Measurements from ENCODE around the gene FBXW11.
"Not testable (repeated sequence)": the region's sequence is repeated elsewhere in the genome, so short reads cannot be mapped to it uniquely, and the experiment has no call there.

The FBXW11 gene

DNA sequence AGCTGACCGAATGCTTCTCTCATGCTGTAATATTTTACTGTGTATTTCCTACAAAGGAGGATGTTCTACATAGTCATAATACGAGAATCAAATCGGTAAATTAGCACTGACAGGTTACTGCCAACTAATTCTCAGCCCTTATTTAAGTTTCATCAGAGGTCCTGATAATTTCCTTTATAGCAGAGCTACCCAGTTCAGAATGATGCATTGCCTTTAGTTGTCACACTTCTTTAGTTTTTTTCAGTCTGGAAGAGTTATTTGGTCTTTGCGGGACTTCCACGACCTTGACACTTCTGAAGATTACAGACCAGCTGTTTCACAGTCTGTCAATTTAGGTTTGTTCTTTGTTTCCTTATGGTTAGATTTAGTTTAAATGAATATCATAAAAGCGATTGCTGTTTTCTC is 64.3 kb downstream of the FBXW11 start:
- not testable (repeated sequence) for DNase-seq; H3K4me3 Mint-ChIP-seq; H3K36me3 Mint-ChIP-seq (ENCODE audit: low read depth); H3K27me3 Mint-ChIP-seq; H3K9me3 Mint-ChIP-seq
- Mint-ChIP-seq H3K27ac (peak overlapping the region; percentile 19), H3K4me1 (peaks cover 42% of the 10 kb centered on the region)
- peak; percentile 49 for ATAC-seq

DNA sequence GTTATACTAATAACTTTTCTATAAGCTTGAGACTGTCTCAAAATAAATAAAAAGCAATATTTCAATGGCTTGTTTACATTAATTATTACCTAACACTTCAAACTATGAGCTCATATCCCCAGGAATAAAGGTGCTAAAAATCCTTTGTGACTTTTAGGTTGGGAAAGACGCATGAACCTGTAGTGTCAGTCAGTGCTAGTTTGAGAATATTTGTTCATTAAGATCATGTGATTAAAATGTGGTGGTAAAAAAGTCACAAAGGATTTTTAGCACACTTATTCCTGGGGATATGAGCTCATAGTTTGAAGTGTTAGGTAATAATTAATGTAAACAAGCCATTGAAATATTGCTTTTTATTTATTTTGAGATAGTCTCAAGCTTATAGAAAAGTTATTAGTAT is 64.8 kb downstream of the FBXW11 start:
- Mint-ChIP-seq H3K4me1 (peaks cover 44% of the 10 kb centered on the region), H3K36me3 (ENCODE audit: low read depth) (peaks cover 13% of the 10 kb centered on the region)
- not testable (repeated sequence) for H3K4me3 Mint-ChIP-seq, H3K27me3 Mint-ChIP-seq, H3K9me3 Mint-ChIP-seq, H3K27ac Mint-ChIP-seq, ATAC-seq, DNase-seq

DNA sequence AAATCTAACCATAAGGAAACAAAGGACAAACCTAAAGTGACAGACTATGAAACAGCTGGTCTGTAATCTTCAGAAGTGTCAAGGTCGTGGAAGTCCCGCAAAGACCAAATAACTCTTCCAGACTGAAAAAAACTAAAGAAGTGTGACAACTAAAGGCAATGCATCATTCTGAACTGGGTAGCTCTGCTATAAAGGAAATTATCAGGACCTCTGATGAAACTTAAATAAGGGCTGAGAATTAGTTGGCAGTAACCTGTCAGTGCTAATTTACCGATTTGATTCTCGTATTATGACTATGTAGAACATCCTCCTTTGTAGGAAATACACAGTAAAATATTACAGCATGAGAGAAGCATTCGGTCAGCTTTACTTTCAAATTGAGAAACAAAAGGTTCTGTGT is 65.2 kb downstream of the FBXW11 start:
- not testable (repeated sequence) for H3K27me3 Mint-ChIP-seq, H3K9me3 Mint-ChIP-seq, H3K27ac Mint-ChIP-seq

DNA sequence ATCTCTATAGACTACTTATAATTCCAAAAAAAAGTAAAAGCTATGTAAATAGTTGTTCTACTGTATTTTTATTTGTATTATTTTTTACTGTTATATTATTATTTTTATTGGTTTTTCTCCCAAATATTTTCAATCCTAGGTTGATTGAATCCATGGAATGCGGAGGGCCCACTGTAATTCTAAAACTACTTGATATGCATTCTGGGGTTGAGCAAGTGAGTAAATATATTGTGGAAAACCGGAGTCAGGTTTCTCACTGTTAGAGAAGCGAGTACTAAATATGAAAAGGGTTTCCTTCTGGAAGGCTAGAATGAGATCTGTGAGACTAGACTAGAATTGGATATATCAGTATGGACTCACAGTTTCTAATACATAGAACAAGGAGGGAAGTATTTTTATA is 66.5 kb downstream of the FBXW11 start:
- peaks cover 43% of the 10 kb centered on the region for H3K4me1 Mint-ChIP-seq
- ATAC-seq (no peak), DNase-seq (no peak)
- H3K4me3 Mint-ChIP-seq: no peak overlapping the region
- H3K27ac Mint-ChIP-seq: no peak overlapping the region
- no peaks in the 10 kb centered on the region for H3K27me3 Mint-ChIP-seq
- no peaks in the 10 kb centered on the region for H3K9me3 Mint-ChIP-seq
- peaks cover 13% of the 10 kb centered on the region for H3K36me3 Mint-ChIP-seq (ENCODE audit: low read depth)

More for the DNA sequence above, 65.2 kb downstream of the FBXW11 start:
- not testable (repeated sequence) for DNase-seq, H3K4me3 Mint-ChIP-seq
- H3K4me1 Mint-ChIP-seq: peaks cover 44% of the 10 kb centered on the region
- peak; percentile 57 for ATAC-seq
- peaks cover 13% of the 10 kb centered on the region for H3K36me3 Mint-ChIP-seq (ENCODE audit: low read depth)

DNA sequence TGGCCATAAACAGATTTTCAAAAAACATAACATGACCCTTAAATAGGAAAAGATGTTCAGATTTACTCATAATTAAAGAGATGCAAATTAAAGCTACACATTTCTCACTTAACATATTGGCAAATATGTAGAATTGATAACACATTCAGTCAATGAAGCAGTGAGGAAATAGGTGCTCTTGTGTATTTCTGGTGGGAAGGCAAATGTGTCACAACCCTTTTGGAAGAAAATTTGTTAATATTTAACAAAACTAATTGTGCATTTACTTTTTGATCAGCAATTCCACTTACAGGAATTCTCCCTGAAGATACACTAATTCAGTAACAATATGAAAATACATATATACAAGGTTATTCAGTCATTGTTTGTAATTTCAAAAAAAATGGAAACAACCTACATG is 68.1 kb downstream of the FBXW11 start:
- no peak for ATAC-seq
- H3K36me3 Mint-ChIP-seq (ENCODE audit: low read depth): peaks cover 19% of the 10 kb centered on the region
- no peak overlapping the region for H3K27ac Mint-ChIP-seq
- no peak for DNase-seq
- H3K4me1 Mint-ChIP-seq: peaks cover 36% of the 10 kb centered on the region
- no peaks in the 10 kb centered on the region for H3K9me3 Mint-ChIP-seq
- no peak overlapping the region for H3K4me3 Mint-ChIP-seq
- H3K27me3 Mint-ChIP-seq: no peaks in the 10 kb centered on the region

DNA sequence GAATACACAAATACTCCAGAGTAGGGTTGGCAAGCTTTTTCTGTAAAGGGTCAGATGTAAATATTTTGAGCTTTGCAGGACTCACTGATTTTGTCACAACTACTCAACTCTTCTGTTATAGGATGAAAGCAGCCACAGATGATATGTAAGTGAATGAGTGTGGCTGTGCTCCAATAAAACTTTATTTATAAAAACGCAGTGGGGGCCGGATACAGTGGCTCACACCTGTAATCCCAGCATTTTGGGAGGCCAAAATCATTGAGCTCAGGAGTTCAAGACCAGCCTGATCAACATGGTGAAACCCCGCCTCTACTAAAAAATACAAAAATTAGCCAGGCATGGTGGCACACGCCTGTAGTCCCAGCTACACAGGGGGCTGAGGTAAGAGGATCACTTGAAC is 69.1 kb downstream of the FBXW11 start:
- Mint-ChIP-seq H3K27ac (no peak overlapping the region), H3K4me1 (peaks cover 34% of the 10 kb centered on the region), H3K36me3 (ENCODE audit: low read depth) (peaks cover 23% of the 10 kb centered on the region)

DNA sequence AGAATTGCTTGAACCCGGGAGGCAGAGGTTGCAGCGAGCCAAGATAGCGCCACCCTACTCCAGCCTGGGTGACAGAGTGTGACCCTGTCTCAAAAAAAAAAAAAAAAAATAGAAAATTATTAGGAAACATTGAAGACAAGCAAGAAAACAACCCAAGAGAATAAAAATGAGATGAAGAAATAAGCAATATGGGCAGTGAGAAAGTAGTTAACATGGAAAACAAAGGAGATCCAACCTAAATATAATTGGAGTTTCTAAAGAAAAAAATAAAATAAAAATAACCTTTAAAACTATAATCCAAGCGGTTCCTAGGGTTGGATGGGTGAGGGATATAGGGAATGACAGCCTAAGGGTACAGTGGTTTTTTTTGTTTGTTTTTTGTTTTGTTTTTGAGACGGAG is 71.9 kb downstream of the FBXW11 start:
- Mint-ChIP-seq H3K9me3 (no peaks in the 10 kb centered on the region), H3K27ac (no peak overlapping the region), H3K4me3 (no peak overlapping the region), H3K4me1 (peaks cover 40% of the 10 kb centered on the region), H3K27me3 (no peaks in the 10 kb centered on the region), H3K36me3 (ENCODE audit: low read depth) (peaks cover 29% of the 10 kb centered on the region)
- ATAC-seq (no peak), DNase-seq (no peak)

More for the DNA sequence above, 69.1 kb downstream of the FBXW11 start:
- no peak overlapping the region for H3K4me3 Mint-ChIP-seq
- no peaks in the 10 kb centered on the region for H3K9me3 Mint-ChIP-seq
- no peak for ATAC-seq
- no peak for DNase-seq
- H3K27me3 Mint-ChIP-seq: no peaks in the 10 kb centered on the region

DNA sequence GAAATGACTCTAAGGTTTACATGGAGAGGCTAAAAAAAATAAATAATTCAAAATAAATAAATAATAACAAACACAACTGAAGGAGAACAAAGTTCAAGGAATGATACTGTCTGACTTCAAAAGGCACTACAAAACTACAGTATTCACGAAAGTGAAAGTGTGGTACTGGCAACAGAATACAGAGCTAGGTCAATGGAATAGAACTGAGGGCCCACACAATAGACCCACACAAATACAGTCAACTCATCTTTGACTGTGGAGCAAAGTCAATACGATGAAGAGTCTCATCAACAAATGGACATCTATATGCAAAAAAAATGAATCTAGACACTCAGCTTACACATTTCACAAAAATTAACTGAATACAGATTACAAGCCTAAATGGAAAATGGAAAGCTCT is 75.3 kb downstream of the FBXW11 start:
- no peak for DNase-seq
- H3K4me1 Mint-ChIP-seq: peaks cover 50% of the 10 kb centered on the region
- H3K36me3 Mint-ChIP-seq (ENCODE audit: low read depth): peaks cover 30% of the 10 kb centered on the region
- H3K27ac Mint-ChIP-seq: peak overlapping the region; percentile 15
- H3K9me3 Mint-ChIP-seq: no peaks in the 10 kb centered on the region
- no peaks in the 10 kb centered on the region for H3K27me3 Mint-ChIP-seq
- H3K4me3 Mint-ChIP-seq: no peak overlapping the region
- peak; percentile 84 for ATAC-seq

DNA sequence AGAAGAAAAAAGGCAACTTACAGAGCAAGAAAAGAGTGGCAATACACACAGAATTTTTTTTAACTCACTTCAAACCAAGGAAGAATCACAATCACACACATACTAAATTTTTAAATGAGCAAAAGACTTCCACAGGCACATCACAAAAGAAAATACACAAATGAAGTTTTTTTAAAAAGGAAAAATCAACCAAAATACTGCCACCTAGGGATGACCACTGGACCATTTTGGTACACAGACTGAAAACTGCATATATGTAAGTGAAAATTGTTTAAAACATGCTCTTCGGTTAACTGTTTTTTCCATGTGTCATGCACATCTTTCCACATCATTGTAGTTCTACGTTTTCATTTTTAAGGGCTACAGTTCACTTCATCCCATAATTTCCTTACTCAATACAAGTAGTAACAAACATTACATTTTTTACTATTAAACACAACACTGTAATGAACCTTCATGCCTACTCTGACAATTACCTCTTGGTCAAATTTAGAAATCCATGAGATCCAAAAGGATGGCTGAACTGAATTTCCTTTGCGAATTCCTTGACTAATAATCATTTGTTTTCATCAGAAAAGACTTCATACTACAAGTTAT is 79.0 kb downstream of the FBXW11 start:
- Mint-ChIP-seq H3K4me3 (no peak overlapping the region), H3K9me3 (no peaks in the 10 kb centered on the region), H3K27me3 (no peaks in the 10 kb centered on the region), H3K4me1 (peaks cover 64% of the 10 kb centered on the region), H3K27ac (no peak overlapping the region), H3K36me3 (ENCODE audit: low read depth) (peaks cover 19% of the 10 kb centered on the region)
- no peak for DNase-seq
- no peak for ATAC-seq

DNA sequence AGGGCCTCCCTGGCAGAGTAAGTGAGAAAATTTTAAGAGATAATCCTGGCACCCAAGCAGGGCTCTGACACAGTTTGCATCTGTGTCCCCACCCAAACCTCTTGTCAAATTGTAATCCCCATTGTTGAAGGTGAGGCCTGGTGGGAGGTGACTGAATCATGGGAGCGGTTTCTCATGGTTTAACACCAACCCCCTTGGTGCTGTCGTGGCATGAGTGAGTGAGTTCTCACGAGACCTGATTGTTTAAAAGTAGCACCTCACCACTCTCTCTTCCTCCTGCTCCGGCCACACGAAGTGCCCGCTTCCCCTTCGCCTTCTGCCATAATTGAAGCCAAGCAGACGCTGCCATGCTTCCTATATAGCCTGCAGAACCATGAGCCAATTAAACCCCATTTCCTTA is 80.1 kb downstream of the FBXW11 start:
- H3K27me3 Mint-ChIP-seq: no peaks in the 10 kb centered on the region
- peaks cover 10% of the 10 kb centered on the region for H3K36me3 Mint-ChIP-seq (ENCODE audit: low read depth)
- peaks cover 63% of the 10 kb centered on the region for H3K4me1 Mint-ChIP-seq
- no peak overlapping the region for H3K27ac Mint-ChIP-seq
- peak; percentile 63 for ATAC-seq
- DNase-seq: peak; percentile 12
- no peak overlapping the region for H3K4me3 Mint-ChIP-seq
- no peaks in the 10 kb centered on the region for H3K9me3 Mint-ChIP-seq

DNA sequence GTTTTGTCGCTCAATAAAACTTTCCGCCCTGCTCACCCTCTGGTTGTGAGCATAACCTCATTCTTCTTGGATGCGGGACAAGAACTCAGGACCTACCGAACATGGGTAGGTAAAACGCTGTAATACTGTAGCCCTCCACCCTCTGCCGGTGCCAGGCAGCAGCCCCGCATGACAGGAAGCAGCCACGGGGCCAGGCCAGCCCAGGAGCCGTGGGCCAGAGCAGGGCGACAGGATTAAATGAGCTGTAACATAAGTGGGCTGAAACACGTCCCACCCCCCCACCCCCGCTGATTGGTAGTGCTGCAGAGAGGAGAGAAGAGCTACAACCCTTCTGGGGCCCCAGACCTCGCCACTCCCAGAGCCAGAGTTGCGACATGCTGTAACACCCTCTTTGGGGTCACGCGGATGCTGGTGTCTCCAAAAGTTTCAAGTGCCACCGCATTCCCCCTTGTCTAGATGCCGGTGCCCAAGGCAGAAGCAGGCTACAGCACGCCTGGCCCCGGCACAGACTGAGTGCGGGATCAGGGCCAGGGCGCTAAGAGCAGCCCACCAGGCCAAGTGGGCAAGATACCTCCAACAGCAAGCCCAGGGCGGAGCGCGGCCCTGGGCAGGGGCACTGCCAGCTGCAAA is 81.8 kb downstream of the FBXW11 start:
- Mint-ChIP-seq H3K4me1 (peaks cover 62% of the 10 kb centered on the region), H3K4me3 (no peak overlapping the region), H3K27ac (no peak overlapping the region)

DNA sequence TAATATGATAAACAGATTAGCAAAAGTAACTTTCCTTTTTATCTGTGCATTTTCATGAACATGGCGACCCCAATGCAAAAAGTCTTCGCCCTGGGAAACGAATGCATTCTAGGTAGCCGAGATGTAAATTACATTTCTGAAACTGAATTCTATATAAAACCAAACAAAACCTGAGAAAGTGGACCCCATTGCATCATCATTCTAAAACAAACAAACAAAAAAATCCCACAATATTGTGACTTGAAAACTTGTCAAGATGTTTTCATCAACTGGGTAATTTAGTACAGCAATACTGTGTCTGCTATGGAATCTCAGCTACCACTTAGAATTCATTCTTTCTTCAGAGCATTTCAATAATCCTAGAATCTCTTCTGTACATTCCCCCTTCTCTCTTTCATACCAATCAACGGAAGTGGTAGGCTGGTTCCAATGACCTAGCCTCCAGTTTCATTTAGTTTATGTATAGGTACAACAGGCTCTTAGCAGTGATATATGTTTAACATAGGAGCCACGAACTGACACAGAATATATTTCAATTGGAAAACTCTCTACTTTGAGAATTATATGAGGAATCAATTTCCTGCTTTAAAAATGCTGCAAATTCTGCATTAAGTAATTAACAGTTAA is 85.6 kb downstream of the FBXW11 start:
- no peak overlapping the region for H3K4me3 Mint-ChIP-seq
- H3K36me3 Mint-ChIP-seq (ENCODE audit: low read depth): peaks cover 12% of the 10 kb centered on the region
- H3K27ac Mint-ChIP-seq: no peak overlapping the region
- no peaks in the 10 kb centered on the region for H3K9me3 Mint-ChIP-seq
- DNase-seq: no peak
- no peaks in the 10 kb centered on the region for H3K27me3 Mint-ChIP-seq
- no peak for ATAC-seq
- H3K4me1 Mint-ChIP-seq: peaks cover 53% of the 10 kb centered on the region

More for the DNA sequence above, 81.8 kb downstream of the FBXW11 start:
- Mint-ChIP-seq H3K27me3 (no peaks in the 10 kb centered on the region), H3K9me3 (no peaks in the 10 kb centered on the region), H3K36me3 (ENCODE audit: low read depth) (peaks cover 12% of the 10 kb centered on the region)
- ATAC-seq (no peak), DNase-seq (no peak)

DNA sequence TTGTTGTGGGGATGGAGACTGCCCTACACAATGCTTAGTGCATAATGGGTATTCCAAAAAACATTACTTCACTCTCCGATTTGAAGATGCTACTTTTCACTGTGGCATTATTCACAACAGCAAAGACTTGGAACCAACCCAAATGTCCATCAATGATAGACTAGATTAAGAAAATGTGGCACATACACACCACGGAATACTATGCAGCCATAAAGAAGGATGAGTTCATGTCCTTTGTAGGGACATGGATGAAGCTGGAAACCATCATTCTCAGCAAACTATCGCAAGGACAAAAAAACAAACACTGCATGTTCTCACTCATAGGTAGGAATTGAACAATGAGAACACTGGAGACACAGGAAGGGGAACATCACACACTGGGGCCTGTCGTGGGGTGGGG is 90.7 kb downstream of the FBXW11 start:
- H3K27ac Mint-ChIP-seq, H3K9me3 Mint-ChIP-seq, H3K4me3 Mint-ChIP-seq, ATAC-seq, H3K27me3 Mint-ChIP-seq, DNase-seq: not testable (repeated sequence)
- Mint-ChIP-seq H3K36me3 (ENCODE audit: low read depth) (peaks cover 19% of the 10 kb centered on the region), H3K4me1 (peaks cover 66% of the 10 kb centered on the region)

DNA sequence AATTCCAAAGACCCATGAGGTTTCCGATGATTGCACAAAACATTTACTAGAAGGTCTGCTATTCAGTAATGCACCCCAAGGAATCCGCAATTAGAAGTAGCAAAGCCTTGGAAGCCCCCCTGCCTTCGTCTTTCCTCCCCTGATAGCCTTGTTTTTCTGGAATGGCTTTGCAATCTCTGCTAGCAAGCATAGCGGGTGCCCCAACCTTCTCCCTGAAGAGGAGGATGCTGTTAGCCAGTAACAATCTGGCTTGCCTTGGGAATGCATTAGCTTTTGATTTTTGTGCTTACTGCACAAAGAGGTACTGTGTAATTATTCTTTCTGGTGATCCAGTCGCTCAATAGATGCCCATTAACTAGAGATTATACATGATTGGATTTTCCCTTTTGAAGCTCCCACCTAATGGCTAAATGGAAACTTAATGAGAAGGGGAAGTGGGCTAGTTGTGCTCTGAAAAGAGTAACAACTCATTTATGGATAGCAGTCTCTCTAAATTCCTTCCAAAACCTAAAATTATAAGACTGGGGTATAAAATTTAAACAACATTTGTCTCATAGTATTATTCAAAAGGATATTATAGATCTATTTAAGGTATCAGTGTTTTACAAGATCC is 91.6 kb downstream of the FBXW11 start:
- H3K36me3 Mint-ChIP-seq (ENCODE audit: low read depth): peaks cover 22% of the 10 kb centered on the region
- H3K4me3 Mint-ChIP-seq: no peak overlapping the region
- H3K4me1 Mint-ChIP-seq: peaks cover 61% of the 10 kb centered on the region
- ATAC-seq (no peak), DNase-seq (no peak)
- H3K27me3 Mint-ChIP-seq: no peaks in the 10 kb centered on the region
- H3K27ac Mint-ChIP-seq: no peak overlapping the region
- H3K9me3 Mint-ChIP-seq: no peaks in the 10 kb centered on the region

DNA sequence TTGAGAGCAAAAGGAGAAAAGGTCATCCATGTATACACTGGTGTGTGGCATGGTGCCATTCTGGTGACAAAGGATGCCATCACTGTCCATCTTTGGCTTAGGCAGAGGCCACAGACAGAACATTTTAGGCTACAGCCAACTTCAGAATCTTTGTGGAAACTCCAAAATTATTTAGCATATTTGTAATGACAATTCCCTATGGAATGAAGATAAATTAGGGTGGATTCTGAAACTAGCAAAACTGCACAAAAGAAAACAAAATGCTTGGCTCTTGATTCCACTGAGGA is 92.5 kb downstream of the FBXW11 start:
- Mint-ChIP-seq H3K27me3 (no peaks in the 10 kb centered on the region), H3K9me3 (no peaks in the 10 kb centered on the region), H3K27ac (peak overlapping the region; percentile 80), H3K4me3 (peak overlapping the region; percentile 29), H3K36me3 (ENCODE audit: low read depth) (peaks cover 28% of the 10 kb centered on the region), H3K4me1 (peaks cover 67% of the 10 kb centered on the region)
- ATAC-seq: no peak
- no peak for DNase-seq

Measured in activated naive CD8-positive, alpha-beta T cell treated with anti-CD3 and anti-CD28 coated beads, Interleukin-2, amount 50 U/mL, for 24 hours (primary cell).